Measurements from ENCODE around the gene SMIM10.
A peak's percentile ranks its signal among the peaks of the same experiment; 100 is the strongest.
"Not testable (repeated sequence)": the region's sequence is repeated elsewhere in the genome, so short reads cannot be mapped to it uniquely, and the experiment has no call there.

SMIM10 gene

DNA sequence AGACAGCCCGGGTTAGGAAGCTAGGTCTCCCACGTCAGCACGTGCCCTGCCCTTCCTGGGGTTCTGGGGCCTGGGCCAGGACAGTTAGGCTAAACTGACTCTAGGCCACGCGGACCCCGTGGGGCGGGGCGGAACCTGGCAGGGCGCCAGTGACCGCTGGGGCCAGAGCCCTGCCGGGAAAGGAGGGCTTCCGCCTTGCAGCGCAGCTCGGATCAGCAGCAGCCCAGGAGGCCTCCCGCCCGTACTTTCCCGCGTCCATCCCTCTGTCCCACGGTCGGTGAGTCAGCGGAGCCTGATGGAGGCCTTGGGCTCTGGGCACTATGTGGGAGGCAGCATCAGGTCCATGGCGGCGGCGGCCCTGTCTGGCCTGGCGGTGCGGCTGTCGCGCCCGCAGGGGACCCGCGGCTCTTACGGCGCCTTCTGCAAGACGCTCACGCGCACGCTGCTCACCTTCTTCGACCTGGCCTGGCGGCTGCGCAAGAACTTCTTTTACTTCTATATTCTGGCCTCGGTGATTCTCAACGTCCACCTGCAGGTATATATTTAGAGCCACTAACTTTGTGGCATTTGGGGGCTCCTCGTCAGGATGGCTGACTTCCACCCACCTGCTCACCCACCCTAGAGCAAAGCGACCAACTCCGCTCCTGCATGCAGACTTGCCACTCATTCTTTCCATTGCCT lies at the start of gene SMIM10:
TSS of gene SMIM10 (plus strand) at position 191 of the 681 bp plus-strand sequence. CDS start at position 296, 105 bp downstream.
- DNase-seq, result peak; percentile 13

- DNase-seq, result not testable (repeated sequence)
These were observed 44.4 kb upstream of the SMIM10 start for GRCh38 chrX:134946364-134946763.

DNA sequence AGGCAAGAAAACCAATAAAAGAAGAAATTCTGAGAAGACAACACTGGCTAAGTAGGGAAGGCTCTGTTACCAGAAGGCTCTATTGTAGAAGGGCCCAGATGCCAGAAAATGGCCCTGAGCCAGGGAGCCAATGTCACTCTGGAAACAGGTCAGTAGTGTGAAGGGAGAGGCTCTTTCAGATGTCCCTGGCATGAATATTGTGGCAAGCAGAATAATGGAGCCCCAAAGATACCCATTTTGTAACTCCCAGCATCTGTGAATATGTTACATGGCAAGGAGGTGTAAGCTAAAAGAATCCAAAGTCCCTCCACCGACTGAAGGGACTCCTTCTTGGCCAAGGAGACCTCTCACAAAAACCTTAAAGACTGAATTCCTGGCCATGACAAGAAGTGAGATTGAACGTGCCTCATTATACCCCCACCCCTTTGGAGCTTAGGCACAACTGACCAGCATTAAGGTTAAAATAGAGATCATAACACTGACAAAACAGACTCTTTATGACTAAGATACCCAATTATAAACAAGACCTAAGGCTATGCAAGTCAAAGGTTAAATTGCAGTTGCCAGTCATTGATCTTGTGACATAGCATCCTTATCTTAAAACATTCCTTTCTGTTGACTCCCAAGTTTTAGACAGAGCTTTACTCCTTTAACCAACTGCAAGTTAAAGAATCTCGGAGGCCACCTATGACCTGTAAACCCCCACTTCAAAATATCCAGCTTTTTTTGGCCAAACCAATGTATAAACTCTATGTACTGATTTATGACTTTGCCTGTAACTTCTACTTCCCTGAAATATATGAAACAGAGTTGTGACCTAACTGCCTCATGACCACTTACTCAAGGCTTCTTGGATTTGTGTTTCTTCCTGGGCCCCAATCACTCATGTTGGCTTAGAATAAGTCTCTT lies 42.2 kb upstream of the SMIM10 start:
- no peak for DNase-seq

DNA sequence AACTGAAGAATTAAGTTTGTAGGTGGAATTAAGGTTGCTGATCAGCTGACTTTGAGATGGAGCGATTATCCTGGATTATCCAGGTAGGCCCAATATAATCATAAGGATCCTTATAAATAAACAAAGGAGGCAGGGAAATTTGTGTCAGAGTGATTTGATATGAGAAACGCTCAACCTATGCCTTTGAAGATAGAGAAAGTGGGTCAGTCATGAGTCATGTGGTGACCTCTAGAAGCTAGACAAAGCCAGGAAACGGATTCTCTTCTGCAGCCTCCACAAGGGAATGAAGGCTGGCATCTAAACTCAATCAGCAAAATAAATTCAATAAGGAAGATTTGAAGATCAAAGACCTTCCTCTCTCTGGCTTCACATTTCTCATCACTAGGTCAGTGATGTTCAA lies 41.5 kb upstream of the SMIM10 start:
- DNase-seq, result no peak

DNA sequence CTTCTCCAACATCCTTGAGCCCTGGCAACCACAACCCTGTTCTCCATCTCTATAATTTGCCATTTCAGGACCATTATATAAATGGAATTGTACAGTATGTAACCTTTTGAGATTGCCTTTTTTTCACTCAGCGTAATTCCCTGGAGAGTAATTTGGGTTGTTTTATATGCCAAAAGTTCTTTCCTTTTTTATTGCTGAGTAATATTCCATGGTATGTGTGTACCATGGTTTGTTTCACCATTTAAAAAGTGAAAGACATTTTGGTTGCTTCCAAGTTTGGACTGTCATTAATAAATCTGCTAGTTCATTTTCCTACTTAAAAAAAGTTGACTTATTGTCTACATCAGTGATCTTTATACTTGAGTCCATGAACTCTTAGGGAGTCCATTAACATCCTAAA lies 33.0 kb upstream of the SMIM10 start:
- no peak for DNase-seq

- DNase-seq, result not testable (repeated sequence)
These were observed 30.4 kb upstream of the SMIM10 start for GRCh38 chrX:134960366-134960765.

GRCh38 chrX:134963041-134963440 lies 27.8 kb upstream of the SMIM10 start:
- no peak for DNase-seq

- no peak for DNase-seq
These were observed 21.1 kb upstream of the SMIM10 start for GRCh38 chrX:134969726-134970125.

DNA sequence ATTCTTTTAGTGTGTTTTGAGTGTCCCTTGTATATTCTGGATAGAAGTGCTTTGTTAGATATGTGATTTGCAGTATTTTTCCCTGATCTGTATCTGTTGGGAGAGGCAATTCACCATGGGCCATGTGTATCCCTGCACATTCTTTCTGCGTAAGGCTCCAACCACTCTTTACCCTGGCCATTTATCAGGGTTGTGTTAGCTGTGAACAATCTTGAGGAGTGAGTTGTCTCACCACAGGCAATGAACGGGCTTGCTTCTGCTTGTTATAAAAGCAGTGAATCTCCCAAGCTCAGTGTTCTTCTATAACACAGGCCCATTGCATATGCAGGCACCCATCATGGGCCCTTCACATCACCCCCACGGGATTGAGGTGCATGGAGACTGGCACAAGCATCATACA lies 18.9 kb upstream of the SMIM10 start:
- DNase-seq, result no peak

- DNase-seq, result no peak
These were observed 15.3 kb upstream of the SMIM10 start for GRCh38 chrX:134975516-134975915.

DNA sequence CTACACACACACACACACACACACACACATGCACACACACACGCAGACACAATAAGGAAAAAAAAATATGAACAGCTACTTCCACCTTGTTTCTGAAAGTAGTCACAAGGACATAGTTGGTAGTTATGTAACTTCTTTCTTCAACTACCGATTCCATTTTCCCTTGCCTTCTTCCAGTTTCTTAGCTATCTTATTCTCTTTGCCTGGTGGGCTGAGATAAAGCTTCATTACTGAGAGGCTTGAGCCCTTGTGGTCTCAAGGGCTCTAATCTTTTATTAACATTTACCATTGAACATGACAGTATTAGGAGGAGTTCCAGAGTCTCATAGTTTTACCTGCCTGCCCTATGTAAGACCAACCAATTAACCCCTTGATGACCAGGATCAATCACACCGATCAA lies 8.9 kb upstream of the SMIM10 start:
- no peak for DNase-seq

DNA sequence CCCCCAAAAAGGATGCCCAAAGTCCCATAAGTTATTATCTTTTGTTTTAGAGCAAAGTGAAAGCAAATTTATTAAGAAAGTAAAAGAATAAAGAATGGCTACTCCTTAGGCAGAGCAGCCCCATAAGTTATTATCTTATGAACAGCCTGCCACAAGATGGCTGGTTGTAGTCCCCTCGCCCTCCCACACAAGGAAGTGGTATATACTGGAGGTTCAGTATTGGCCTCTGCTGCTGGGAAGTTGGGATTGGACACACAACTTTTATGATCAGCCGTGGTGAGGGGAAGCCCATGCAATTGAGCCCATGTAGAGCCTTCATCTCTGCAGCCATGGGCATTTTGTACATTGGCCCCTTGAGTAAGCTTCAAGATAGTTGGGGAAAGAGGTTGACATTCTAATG lies 8.0 kb upstream of the SMIM10 start:
- no peak for DNase-seq

GRCh38 chrX:134985479-134985878 lies 5.3 kb upstream of the SMIM10 start:
- DNase-seq, result no peak

DNA sequence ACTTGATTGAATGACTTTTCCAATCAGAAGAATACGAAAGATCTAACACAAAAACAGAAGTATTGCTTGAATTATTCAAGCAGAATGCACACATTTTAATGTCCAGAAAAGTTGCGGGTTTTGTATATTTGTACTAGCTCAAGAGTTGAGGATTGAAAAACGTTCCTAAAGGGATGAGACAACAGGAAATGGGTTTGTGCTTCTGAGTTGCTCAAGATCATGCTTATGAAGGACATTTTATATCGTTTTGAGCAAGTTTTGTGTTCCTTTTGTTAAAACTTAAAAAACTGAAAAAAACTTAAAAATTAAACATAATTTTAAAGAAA lies 353 bp upstream of the SMIM10 start:
- no peak for DNase-seq

DNA sequence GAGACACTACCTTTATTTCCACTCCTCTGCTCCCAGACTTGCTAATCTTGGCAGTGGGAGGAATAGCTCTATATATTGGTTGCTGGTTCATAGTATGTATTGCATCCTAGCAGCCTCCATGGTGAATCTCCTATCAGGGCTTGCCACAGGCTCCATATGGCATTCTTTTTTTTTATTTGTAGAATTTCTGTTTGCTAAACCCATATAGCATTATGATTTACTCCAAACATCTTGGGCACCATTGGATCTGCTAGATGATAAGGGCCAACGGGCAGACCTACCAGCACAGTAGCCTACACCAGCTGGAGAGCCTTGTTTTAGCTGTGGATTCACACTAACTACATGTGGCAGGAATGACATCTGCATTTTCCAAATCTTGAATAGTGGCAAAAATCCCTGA lies 6.9 kb downstream of the SMIM10 start:
- DNase-seq, result no peak

GRCh38 chrX:134998246-134998645 lies 7.5 kb downstream of the SMIM10 start:
- no peak for DNase-seq

DNA sequence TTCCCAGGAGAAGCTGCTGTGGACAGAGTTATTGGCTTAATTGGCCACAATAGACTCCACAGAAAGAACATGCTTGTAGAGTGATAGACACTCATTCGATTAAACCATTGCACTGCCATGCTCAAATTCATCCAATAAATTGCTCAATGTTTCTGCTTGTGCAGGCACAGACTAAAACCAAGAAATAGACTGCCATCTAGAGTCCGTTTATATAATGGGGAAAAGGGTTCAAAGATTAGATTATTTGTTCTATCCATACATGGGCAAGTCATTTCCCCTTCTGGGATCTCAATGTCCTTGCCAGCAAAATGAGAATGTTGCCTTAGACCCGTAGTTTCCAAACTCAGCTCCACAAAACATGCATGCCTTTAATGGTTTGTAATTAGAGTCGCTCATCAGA lies 8.7 kb downstream of the SMIM10 start:
- no peak for DNase-seq

DNA sequence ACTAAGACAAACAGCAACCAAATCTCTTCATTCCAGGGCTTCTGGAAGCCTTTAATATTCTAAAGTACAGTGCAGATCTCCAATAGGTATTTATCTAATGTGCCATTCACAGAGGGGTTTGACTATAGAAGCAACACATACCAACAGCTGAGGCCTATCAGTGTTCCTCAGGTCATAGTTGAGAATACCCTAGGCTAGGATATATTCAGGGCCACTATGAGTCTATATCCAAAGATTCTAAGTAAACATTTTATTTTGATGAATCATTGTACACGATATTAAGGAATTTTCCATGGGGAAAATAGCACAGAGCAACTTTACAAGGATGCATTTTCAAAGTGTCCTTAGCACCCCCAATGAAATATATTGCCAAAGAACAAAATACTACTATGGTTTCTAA lies 9.7 kb downstream of the SMIM10 start:
- no peak for DNase-seq

- DNase-seq, result peak; percentile 85
These were observed 13.3 kb downstream of the SMIM10 start for GRCh38 chrX:135003876-135004623.

DNA sequence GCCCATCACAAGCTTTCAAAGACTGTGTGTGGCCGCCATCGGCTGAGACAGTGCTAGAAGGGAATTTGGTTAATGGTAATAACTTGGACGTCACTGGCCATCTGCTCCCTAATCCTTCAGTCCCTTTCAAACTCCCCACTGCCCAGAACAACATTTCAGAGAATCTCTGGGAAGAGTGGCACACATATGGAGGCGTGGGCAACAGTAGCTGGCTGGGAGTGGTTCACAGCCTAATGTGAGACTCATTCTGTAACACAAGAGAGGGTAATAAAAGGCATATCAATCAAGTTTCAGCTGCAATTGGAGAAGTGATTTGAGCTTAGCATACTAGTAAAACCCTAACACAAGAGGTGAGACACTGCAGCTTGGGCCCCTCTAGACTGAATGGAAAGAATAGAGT lies 15.4 kb downstream of the SMIM10 start:
- DNase-seq, result no peak

GRCh38 chrX:135009057-135009610 lies 18.3 kb downstream of the SMIM10 start:
- no peak for DNase-seq

DNA sequence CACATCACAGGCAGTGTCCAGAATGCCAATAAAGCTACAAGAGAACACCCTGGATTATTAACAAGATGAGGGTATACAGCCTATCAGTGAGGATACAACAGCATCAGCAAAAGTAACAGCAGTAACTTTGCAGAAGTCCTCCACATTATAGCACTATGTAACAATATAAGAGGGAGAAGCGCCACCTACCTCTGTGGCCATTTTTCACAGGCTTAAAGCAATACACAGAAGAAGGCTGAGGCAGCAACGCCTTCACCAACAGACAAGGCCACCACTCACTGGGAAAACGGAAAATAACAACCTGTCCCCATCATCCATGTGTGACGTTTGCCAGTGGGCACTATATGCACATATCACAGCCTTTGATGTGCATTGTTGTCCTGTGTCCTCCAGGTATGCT lies 19.0 kb downstream of the SMIM10 start:
- DNase-seq, result no peak

DNA sequence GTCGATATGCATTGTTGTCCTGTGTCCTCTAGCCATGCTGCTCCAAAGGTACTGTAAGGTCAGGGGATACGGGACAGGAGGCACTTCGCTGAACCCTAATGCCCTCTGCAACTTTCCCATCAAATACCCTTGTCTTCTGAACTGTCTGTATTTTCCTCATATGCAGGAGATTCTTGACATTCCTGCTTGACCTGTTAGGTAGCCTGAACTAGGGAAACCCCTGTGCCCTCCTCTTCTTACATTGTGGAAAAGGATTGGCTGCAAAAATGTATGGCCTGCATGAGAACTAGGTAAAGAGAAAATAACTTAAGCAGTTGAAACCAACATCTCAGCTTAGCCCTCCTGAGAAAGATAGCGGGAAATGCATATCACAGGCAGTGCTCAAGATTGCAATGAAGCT lies 20.1 kb downstream of the SMIM10 start:
- no peak for DNase-seq

Data from stimulated activated CD4-positive, alpha-beta T cell treated with anti-CD3 and anti-CD28 coated beads, Interleukin-4, amount 100 ng/mL, for 1 hour (primary cell).